ENCODE data around the gene IL1R2. TPM values are rescaled to one million over a fixed set of nuclear protein-coding genes. Genes with fewer than 3 reads are reported as not detected.

IL1R2 gene
- total and polyA plus RNA-seq, 3 donors from 2014 or later = 2.2 to 3.7 (median 2.7) TPM

- no peak for DNase-seq
- intact Hi-C loops (cut with DNase I; ENCODE audit: low total_unique reads) = no loop called here
- no peak overlapping the region for H3K27ac ChIP-seq
- TF ChIP-seq POLR2A (IDR thresholded peaks at IDR 0.05) = no peak
- TF ChIP-seq CTCF (IDR thresholded peaks at IDR 0.05) = no peak
- no peaks in the 10 kb centered on the region for H3K4me1 ChIP-seq
- 65 to 68% methylated on average over 4 of the region's 4 CpGs for WGBS, 2 donors
- H3K27me3 ChIP-seq = no peaks in the 10 kb centered on the region
- no peaks in the 10 kb centered on the region for H3K36me3 ChIP-seq (ENCODE audit: low read depth, missing control alignments)
- H3K4me3 ChIP-seq = no peak overlapping the region
- no peaks in the 10 kb centered on the region for H3K9me3 ChIP-seq
These were observed 20.4 kb downstream of the IL1R2 start for GRCh38 chr2:102012061-102012614.

DNA sequence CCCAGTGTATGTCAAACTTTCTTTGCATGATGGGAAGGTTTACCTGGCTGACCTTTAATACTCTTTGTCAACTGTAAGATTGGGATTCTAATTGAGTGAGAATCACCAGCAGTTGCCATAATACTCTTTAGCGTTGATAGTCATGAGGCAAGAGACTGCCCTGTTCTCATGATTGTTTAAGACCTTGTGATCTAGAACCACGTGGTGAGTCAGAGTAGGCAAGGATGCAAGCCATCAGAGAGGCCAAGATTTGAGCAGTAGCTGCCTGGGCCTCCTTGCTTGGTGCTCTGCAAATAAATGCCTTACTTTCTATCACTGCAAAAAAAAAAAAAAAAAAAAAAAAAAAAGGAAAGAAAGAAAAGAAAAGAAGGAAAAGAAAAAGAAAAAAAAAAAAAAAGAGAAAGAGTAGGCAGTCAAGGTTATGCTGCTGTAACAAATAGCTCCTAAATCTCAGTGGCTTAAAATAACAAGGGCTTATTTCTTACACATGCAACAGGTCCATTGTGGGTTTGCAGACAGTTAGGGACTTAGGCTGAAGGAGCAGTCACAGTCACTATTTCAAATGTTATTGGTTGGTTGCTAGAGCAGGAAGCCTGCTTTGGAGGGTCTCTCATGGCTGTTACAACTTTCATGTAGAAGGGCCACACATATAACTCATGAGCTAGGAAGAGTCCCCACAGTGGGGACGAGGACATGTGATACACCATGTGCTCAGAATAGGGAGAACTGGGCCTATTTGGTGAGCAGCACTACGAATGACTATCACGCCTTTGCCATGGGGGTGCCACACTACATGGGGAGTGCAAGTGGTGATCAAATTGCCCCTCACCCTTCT is 21.7 kb downstream of the IL1R2 start:
- no peak overlapping the region for H3K27ac ChIP-seq
- H3K36me3 ChIP-seq (ENCODE audit: low read depth, missing control alignments) = no peaks in the 10 kb centered on the region
- no peaks in the 10 kb centered on the region for H3K9me3 ChIP-seq
- no peaks in the 10 kb centered on the region for H3K27me3 ChIP-seq
- no peaks in the 10 kb centered on the region for H3K4me1 ChIP-seq
- intact Hi-C loops (cut with DNase I; ENCODE audit: low total_unique reads) = no loop called here
- 85 to 96% methylated on average over 5 of the region's 5 CpGs for WGBS, 2 donors
- TF ChIP-seq CTCF (IDR thresholded peaks at IDR 0.05) (no peak), POLR2A (IDR thresholded peaks at IDR 0.05) (no peak)
- DNase-seq = no peak
- no peak overlapping the region for H3K4me3 ChIP-seq

- Histone ChIP-seq H3K4me1 (no peaks in the 10 kb centered on the region), H3K36me3 (ENCODE audit: low read depth, missing control alignments) (no peaks in the 10 kb centered on the region), H3K27me3 (no peaks in the 10 kb centered on the region), H3K9me3 (no peaks in the 10 kb centered on the region), H3K4me3 (no peak overlapping the region), H3K27ac (no peak overlapping the region)
- no peak for TF ChIP-seq POLR2A (IDR thresholded peaks at IDR 0.05)
- TF ChIP-seq CTCF (IDR thresholded peaks at IDR 0.05) = no peak
- intact Hi-C loops (cut with DNase I; ENCODE audit: low total_unique reads) = no loop called here
- 86 to 93% methylated on average over 1 of the region's 1 CpG for WGBS, 2 donors
- DNase-seq = no peak
These were observed 22.2 kb downstream of the IL1R2 start for GRCh38 chr2:102014041-102014345.

- TF ChIP-seq CTCF (IDR thresholded peaks at IDR 0.05) (no peak), POLR2A (IDR thresholded peaks at IDR 0.05) (no peak)
- 93 to 97% methylated on average over 5 of the region's 5 CpGs for WGBS, 2 donors
- intact Hi-C loops (cut with DNase I; ENCODE audit: low total_unique reads) = no loop called here
- Histone ChIP-seq H3K4me1 (no peaks in the 10 kb centered on the region), H3K4me3 (no peak overlapping the region), H3K27me3 (no peaks in the 10 kb centered on the region), H3K9me3 (no peaks in the 10 kb centered on the region), H3K36me3 (ENCODE audit: low read depth, missing control alignments) (no peaks in the 10 kb centered on the region), H3K27ac (no peak overlapping the region)
- no peak for DNase-seq
These were observed 23.6 kb downstream of the IL1R2 start for GRCh38 chr2:102015399-102015798.

Measured in testis (tissue), 3 donors.